Gastroesophageal sphincter (tissue), 4 donors: ENCODE data around the gene RPRD2. TPM values are rescaled to one million over a fixed set of nuclear protein-coding genes. Genes with fewer than 3 reads are reported as not detected.

Experiments used
- ATAC-seq: fragments of 150-250 bp; one replicate; pipeline ENCODE4 v1.9.1; 2016; ENCODE audit warnings: mild to moderate bottlenecking, moderate library complexity
- H3K27ac ChIP-seq, 4 donors: fragments of 200-600 bp; sonication (generic) in 3 of 4; 1 replicate in 3 of 4; 2 replicates in 1 of 4; pipeline ENCODE4 v1.5.1; 2016 to 2019
- H3K27me3 ChIP-seq: fragments of 200-600 bp; sonication (generic); one replicate; pipeline ENCODE4 v1.5.1; 2019
- H3K36me3 ChIP-seq, 2 donors: fragments of 200-600 bp; sonication (generic); one replicate each; pipeline ENCODE4 v1.5.1; 2019; ENCODE audit warnings: control low read depth in 1 of 2
- H3K4me1 ChIP-seq, 3 donors: fragments of 200-600 bp; sonication (generic); 1 replicate in 2 of 3; 2 replicates in 1 of 3; pipeline ENCODE4 v1.5.1; 2016 to 2019; ENCODE audit warnings: control low read depth in 2 of 3
- H3K4me3 ChIP-seq, 2 donors: fragments of 200-600 bp; sonication (generic); one replicate each; pipeline ENCODE4 v1.5.1; 2019; ENCODE audit warnings: mild to moderate bottlenecking in 1 of 2, moderate library complexity in 1 of 2
- H3K9me3 ChIP-seq, 3 donors: fragments of 200-600 bp; sonication (generic); one replicate each; pipeline ENCODE4 v1.5.1; 2017 to 2019; ENCODE audit warnings: control low read depth in 2 of 3
- EP300 ChIP-seq: sonication (generic); formaldehyde crosslinking; IDR thresholded peaks from one replicate; pipeline ENCODE4 v1.6.1; 2017; ENCODE audit warnings: antibody characterized with exemption, mild to moderate bottlenecking
- POLR2A ChIP-seq, 2 donors: fragments of 450-650 bp; IDR thresholded peaks; one replicate each; pipeline ENCODE4 v1.6.1; 2017; ENCODE audit warnings: antibody characterized with exemption in 2 of 2, mild to moderate bottlenecking in 2 of 2, moderate library complexity in 1 of 2
- POLR2AphosphoS5 ChIP-seq: sonication (generic); formaldehyde crosslinking; IDR thresholded peaks from one replicate; pipeline ENCODE4 v1.6.1; 2017; ENCODE audit warnings: antibody characterized with exemption
- WGBS, 2 donors: methylation state at CpG; one replicate each; pipeline ENCODE4 v1.1.5; 2018; ENCODE audit warnings: low coverage in 1 of 2; 5-methylcytosine and 5-hydroxymethylcytosine counted together
- total RNA-seq, 4 donors: library from RNA; depleted of rRNA; stranded (reverse); fragments of >200 nt; gene quantifications; one replicate each; pipeline ENCODE4 v1.1.0, GENCODE V29; 2016
- TF ChIP-seq, protein P1 (sequence below), 4 experiments: fragments of 200-600 bp in 2 of 4; fragments of 450-650 bp in 2 of 4; sonication (generic) in 1 of 4; IDR thresholded peaks; one replicate each; pipeline ENCODE4 v1.5.1; 2017 to 2019; ENCODE audit warnings: antibody characterized with exemption in 4 of 4, mild to moderate bottlenecking in 2 of 4, moderate library complexity in 2 of 4

RPRD2 gene
- total RNA-seq, 4 donors from 2014 or later, result 17.0 to 31.3 (median 26.2) TPM

DNA sequence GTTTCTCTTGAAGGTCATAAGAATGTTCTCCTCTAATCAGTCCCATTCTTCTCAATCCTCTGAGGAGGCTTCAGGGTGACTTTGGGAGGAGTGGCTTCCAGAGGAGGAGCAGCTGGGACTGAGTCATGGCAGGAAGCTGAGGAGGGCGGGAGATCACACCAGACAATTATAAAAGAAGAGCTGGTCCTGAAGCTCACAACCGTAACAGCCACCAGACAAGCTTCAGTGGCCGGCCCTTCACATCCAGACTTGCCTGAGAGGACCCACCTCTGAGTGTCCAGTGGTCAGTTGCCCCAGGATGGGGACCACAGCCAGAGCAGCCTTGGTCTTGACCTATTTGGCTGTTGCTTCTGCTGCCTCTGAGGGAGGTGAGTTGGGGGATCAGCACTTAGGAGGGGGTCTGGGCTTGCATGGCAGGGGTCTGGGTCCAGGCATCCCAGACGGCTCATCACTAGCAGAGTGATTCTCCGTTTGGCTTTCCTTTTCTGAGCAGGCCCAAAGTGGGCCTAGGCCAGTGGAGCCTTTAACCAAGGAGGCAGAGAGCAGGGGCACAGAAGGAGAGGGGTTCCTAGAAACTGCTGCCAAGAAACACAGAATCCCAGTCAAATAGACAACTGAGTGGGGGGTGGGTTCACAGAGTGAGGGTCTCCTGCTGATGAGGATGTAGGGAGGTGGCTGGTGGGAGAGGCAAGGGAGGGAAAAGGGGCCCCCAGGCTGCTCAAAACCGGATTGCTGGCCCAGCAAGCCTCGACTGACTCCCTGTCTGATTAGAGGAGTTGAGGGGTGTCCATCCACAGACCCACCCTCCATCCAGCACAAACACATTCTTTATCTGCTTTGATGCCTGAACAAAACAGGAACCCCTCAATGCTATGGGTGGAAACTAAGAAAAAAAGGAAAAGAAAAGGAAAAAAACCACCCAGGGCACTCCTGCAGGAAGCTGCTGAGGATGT is 144.2 kb downstream of the RPRD2 start, which contains the start of gene ECM1:
Gene ECM1 (plus strand): TSS at position 198 of the 953 bp plus-strand sequence. CDS start 101 bp downstream, at position 299.
- peak; percentile 88 for ATAC-seq
- peak within 1 kb of the TSS in 3 of 4 donors; percentile 71 to 81 (median 76) for H3K27ac ChIP-seq
- H3K4me1 ChIP-seq, result peaks cover 0 to 25% (median 3%) of the 10 kb centered on the region in 3 donors
- H3K4me3 ChIP-seq, result peak within 1 kb of the TSS in 1 of 2 donors; percentile 38
- WGBS, 2 donors, result 28 to 61% methylated on average over 2 to 5 of the region's 7 CpGs
- H3K27me3 ChIP-seq, result no peaks in the 10 kb centered on the region
- H3K36me3 ChIP-seq, result peaks cover 0 to 67% of the 10 kb centered on the region in 2 donors
- TF ChIP-seq, protein P1, sequence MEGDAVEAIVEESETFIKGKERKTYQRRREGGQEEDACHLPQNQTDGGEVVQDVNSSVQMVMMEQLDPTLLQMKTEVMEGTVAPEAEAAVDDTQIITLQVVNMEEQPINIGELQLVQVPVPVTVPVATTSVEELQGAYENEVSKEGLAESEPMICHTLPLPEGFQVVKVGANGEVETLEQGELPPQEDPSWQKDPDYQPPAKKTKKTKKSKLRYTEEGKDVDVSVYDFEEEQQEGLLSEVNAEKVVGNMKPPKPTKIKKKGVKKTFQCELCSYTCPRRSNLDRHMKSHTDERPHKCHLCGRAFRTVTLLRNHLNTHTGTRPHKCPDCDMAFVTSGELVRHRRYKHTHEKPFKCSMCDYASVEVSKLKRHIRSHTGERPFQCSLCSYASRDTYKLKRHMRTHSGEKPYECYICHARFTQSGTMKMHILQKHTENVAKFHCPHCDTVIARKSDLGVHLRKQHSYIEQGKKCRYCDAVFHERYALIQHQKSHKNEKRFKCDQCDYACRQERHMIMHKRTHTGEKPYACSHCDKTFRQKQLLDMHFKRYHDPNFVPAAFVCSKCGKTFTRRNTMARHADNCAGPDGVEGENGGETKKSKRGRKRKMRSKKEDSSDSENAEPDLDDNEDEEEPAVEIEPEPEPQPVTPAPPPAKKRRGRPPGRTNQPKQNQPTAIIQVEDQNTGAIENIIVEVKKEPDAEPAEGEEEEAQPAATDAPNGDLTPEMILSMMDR (IDR thresholded peaks at IDR 0.05), result no peak
- TF ChIP-seq POLR2A (IDR thresholded peaks at IDR 0.05), result peak in 1 of 2 donors; percentile 23
- no peaks in the 10 kb centered on the region for H3K9me3 ChIP-seq

GRCh38 chr1:150508982-150509381 is 145.0 kb downstream of the RPRD2 start:
- peak overlapping the region in 1 of 2 donors; percentile 38 for H3K4me3 ChIP-seq
- H3K9me3 ChIP-seq, result no peaks in the 10 kb centered on the region
- WGBS, 2 donors, result 56 to 100% methylated on average over 1 to 4 of the region's 4 CpGs
- TF ChIP-seq EP300 (no peak), POLR2A (IDR thresholded peaks at IDR 0.05) (no peak), POLR2AphosphoS5 (no peak)
- TF ChIP-seq, protein P1 (IDR thresholded peaks at IDR 0.05), result no peak
- H3K27ac ChIP-seq, result peak overlapping the region in 3 of 4 donors; percentile 71 to 81 (median 76)
- peaks cover 0 to 62% of the 10 kb centered on the region in 2 donors for H3K36me3 ChIP-seq
- ATAC-seq, result no peak
- no peaks in the 10 kb centered on the region for H3K27me3 ChIP-seq
- peaks cover 0 to 25% (median 3%) of the 10 kb centered on the region in 3 donors for H3K4me1 ChIP-seq

- no peak for ATAC-seq
- Histone ChIP-seq H3K27me3 (no peaks in the 10 kb centered on the region), H3K27ac (no peak overlapping the region), H3K9me3 (no peaks in the 10 kb centered on the region), H3K4me1 (peaks cover 0 to 41% (median 12%) of the 10 kb centered on the region in 3 donors), H3K36me3 (peaks cover 0 to 36% of the 10 kb centered on the region in 2 donors), H3K4me3 (no peak overlapping the region)
- 86 to 89% methylated on average over 5 to 10 of the region's 12 CpGs for WGBS, 2 donors
- TF ChIP-seq POLR2A (IDR thresholded peaks at IDR 0.05), result no peak
- no peak for TF ChIP-seq POLR2AphosphoS5
- TF ChIP-seq, protein P1 (IDR thresholded peaks at IDR 0.05), result no peak
- TF ChIP-seq EP300, result no peak
These were observed 147.6 kb downstream of the RPRD2 start for GRCh38 chr1:150511551-150511950.

GRCh38 chr1:150511985-150512660 is 148.2 kb downstream of the RPRD2 start:
- no peak overlapping the region for H3K27ac ChIP-seq
- H3K4me1 ChIP-seq, result peaks cover 0 to 46% (median 12%) of the 10 kb centered on the region in 3 donors
- TF ChIP-seq, protein P1 (IDR thresholded peaks at IDR 0.05), result no peak
- no peak for TF ChIP-seq POLR2A (IDR thresholded peaks at IDR 0.05)
- TF ChIP-seq EP300, result no peak
- H3K27me3 ChIP-seq, result no peaks in the 10 kb centered on the region
- H3K36me3 ChIP-seq, result peaks cover 0 to 31% of the 10 kb centered on the region in 2 donors
- H3K9me3 ChIP-seq, result no peaks in the 10 kb centered on the region
- ATAC-seq, result no peak
- WGBS, 2 donors, result 68 to 83% methylated on average over 2 to 14 of the region's 17 CpGs
- H3K4me3 ChIP-seq, result no peak overlapping the region
